KMS-11 (cell line): ENCODE data around the gene TRIM52.

Source experiments
- H2AFZ ChIP-seq: fragments of 200-600 bp; sonication (generic); 2 replicates; pipeline ENCODE4 v1.6.1; 2016; ENCODE audit warnings: antibody characterized with exemption, mixed run types, low read depth
- H3K27ac ChIP-seq: fragments of 200-600 bp; sonication (generic); 2 replicates; pipeline ENCODE4 v1.6.1; 2016; ENCODE audit warnings: mild to moderate bottlenecking, mixed run types
- H3K27me3 ChIP-seq: fragments of 200-600 bp; sonication (generic); 2 replicates; pipeline ENCODE4 v1.6.1; 2017; ENCODE audit warnings: mild to moderate bottlenecking, low read depth, mixed run types, moderate library complexity; ENCODE audit not compliant: insufficient read depth
- H3K36me3 ChIP-seq: fragments of 200-600 bp; sonication (generic); 2 replicates; pipeline ENCODE4 v1.6.1; 2017; ENCODE audit warnings: mild to moderate bottlenecking, mixed run types; ENCODE audit not compliant: insufficient read depth
- H3K4me1 ChIP-seq: fragments of 200-600 bp; sonication (generic); 2 replicates; pipeline ENCODE4 v1.6.1; 2016; ENCODE audit warnings: mild to moderate bottlenecking, low read depth, mixed run types; ENCODE audit not compliant: poor library complexity, severe bottlenecking
- H3K4me2 ChIP-seq: fragments of 200-600 bp; sonication (generic); 2 replicates; pipeline ENCODE4 v1.7.0; 2016; ENCODE audit warnings: mild to moderate bottlenecking, mixed run types
- H3K4me3 ChIP-seq: fragments of 200-600 bp; sonication (generic); IDR thresholded peaks from 2 replicates; pipeline ENCODE4 v1.6.1; 2017; ENCODE audit warnings: low read depth, low read length, mixed read lengths; ENCODE audit not compliant: insufficient read depth
- H3K79me2 ChIP-seq: fragments of 200-600 bp; sonication (generic); 2 replicates; pipeline ENCODE4 v1.6.1; 2016; ENCODE audit warnings: low read depth, mixed run types; ENCODE audit not compliant: insufficient read depth
- H3K9ac ChIP-seq: fragments of 200-600 bp; sonication (generic); 2 replicates; pipeline ENCODE4 v1.6.1; 2016; ENCODE audit warnings: mild to moderate bottlenecking, mixed run types
- H4K20me1 ChIP-seq: fragments of 200-600 bp; sonication (generic); 2 replicates; pipeline ENCODE4 v1.6.1; 2016; ENCODE audit warnings: mild to moderate bottlenecking, mixed run types; ENCODE audit not compliant: insufficient read depth
- TF ChIP-seq, protein P1 (sequence below): fragments of 200-600 bp; sonication (generic); conservative IDR thresholded peaks from 2 replicates; pipeline ENCODE4 v1.6.1; 2017; ENCODE audit warnings: low read depth, mild to moderate bottlenecking, antibody characterized with exemption, low read length, moderate library complexity, mixed read lengths

Gene TRIM52

GRCh38 chr5:181236471-181236870, 24.5 kb downstream of the TRIM52 start:
- Histone ChIP-seq H4K20me1 (0 out of 2 replicates have a peak, but pooled peaks cover 8% of the 10 kb centered on the region), H3K4me3 (no peak overlapping the region), H3K36me3 (peaks cover 17% of the 10 kb centered on the region; the same call in 1 of the 2 replicates), H3K9ac (no peak overlapping the region), H3K4me2 (no peak overlapping the region), H3K27ac (no peak overlapping the region), H3K79me2 (peaks cover 31% of the 10 kb centered on the region), H3K4me1 (peaks cover 9% of the 10 kb centered on the region), H2AFZ (no peak overlapping the region), H3K27me3 (no peaks in the 10 kb centered on the region)
- TF ChIP-seq, protein P1, sequence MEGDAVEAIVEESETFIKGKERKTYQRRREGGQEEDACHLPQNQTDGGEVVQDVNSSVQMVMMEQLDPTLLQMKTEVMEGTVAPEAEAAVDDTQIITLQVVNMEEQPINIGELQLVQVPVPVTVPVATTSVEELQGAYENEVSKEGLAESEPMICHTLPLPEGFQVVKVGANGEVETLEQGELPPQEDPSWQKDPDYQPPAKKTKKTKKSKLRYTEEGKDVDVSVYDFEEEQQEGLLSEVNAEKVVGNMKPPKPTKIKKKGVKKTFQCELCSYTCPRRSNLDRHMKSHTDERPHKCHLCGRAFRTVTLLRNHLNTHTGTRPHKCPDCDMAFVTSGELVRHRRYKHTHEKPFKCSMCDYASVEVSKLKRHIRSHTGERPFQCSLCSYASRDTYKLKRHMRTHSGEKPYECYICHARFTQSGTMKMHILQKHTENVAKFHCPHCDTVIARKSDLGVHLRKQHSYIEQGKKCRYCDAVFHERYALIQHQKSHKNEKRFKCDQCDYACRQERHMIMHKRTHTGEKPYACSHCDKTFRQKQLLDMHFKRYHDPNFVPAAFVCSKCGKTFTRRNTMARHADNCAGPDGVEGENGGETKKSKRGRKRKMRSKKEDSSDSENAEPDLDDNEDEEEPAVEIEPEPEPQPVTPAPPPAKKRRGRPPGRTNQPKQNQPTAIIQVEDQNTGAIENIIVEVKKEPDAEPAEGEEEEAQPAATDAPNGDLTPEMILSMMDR, result no peak

DNA sequence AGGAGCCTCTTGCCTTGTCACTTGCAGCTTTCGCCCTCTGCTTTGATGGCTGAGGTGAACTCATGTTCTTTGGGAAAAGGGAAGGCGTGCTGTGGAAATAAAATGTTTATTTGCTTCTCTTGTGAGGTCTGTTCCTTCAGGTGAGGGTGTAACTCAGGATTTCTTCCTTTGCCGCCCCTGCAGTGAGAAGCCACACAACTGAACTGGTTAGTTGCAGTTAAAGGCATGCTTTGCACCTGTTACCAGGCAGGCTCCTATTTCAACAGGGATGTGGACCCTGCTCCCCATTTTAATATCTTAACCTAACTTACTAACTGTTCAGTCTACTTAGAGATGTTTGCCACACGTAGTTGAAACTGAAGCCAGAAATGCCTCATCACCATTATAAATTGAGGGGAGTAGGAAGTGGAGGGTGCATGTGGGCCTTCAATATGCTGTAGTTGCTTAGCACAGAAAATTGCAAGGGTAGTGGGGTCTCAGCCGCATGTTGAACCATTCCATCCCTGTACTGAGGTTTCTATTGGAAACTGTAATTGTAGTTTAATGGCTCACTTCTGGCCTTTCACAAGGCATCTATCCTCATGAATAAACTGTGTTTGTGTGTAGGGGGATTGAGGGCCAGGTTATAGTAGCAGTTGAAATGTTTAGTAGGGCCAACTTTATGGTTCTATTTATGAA, 25.1 kb downstream of the TRIM52 start:
- no peak overlapping the region for H3K4me2 ChIP-seq
- peaks cover 17% of the 10 kb centered on the region; the same call in 1 of the 2 replicates for H3K36me3 ChIP-seq
- 0 out of 2 replicates have a peak, but pooled peaks cover 8% of the 10 kb centered on the region for H4K20me1 ChIP-seq
- no peak overlapping the region for H3K27ac ChIP-seq
- H3K27me3 ChIP-seq, result no peaks in the 10 kb centered on the region
- no peak overlapping the region for H3K4me3 ChIP-seq
- peaks cover 4% of the 10 kb centered on the region for H3K4me1 ChIP-seq
- H3K79me2 ChIP-seq, result peaks cover 25% of the 10 kb centered on the region
- no peak overlapping the region for H3K9ac ChIP-seq
- H2AFZ ChIP-seq, result no peak overlapping the region
- TF ChIP-seq, protein P1, result no peak

GRCh38 chr5:181235323-181235688, 25.6 kb downstream of the TRIM52 start:
- Histone ChIP-seq H3K27me3 (no peaks in the 10 kb centered on the region), H3K9ac (no peak overlapping the region), H3K4me1 (no peaks in the 10 kb centered on the region), H2AFZ (no peak overlapping the region), H3K4me3 (no peak overlapping the region), H4K20me1 (0 out of 2 replicates have a peak, but pooled peaks cover 8% of the 10 kb centered on the region), H3K79me2 (peaks cover 20% of the 10 kb centered on the region; the same call in 1 of the 2 replicates), H3K27ac (no peak overlapping the region), H3K36me3 (peaks cover 17% of the 10 kb centered on the region; the same call in 1 of the 2 replicates), H3K4me2 (no peak overlapping the region)
- TF ChIP-seq, protein P1, result no peak

DNA sequence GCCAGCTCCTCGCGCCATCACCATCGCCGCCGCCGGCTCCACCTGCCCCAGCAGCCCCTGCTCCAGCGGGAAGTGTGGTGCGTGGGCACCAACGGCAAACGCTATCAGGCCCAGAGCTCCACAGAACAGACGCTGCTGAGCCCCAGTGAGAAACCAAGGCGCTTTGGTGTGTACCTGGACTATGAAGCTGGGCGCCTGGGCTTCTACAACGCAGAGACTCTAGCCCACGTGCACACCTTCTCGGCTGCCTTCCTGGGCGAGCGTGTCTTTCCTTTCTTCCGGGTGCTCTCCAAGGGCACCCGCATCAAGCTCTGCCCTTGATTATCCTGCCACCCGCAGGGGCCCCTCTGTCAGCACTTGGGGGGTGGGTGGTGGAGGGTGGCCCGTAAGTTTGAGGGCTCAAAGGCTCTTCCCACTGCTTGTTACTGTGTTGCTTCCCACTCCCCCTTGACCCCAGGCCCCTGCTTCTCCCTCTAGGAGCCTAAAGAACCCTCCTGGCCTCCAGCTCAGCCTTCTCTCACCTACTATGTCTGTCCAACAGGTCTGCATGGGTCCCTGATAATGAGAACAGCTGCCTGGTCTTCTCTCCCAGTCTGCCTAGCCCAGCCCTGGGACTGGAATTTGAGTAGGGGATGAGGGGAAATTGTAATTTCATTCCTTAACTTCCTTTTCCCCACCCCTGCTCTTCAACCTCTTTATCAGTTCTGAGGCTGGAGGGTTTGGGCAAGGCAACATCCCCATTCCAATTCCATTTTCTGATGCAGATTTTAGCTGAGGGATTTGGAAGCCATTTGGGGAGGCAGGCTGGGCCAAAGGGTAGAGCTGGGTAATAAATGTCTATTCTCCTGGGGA, 26.3 kb downstream of the TRIM52 start:
- peaks cover 15% of the 10 kb centered on the region; the same call in 1 of the 2 replicates for H3K79me2 ChIP-seq
- H3K4me1 ChIP-seq, result no peaks in the 10 kb centered on the region
- H2AFZ ChIP-seq, result no peak overlapping the region
- TF ChIP-seq, protein P1, result no peak
- no peaks in the 10 kb centered on the region for H3K27me3 ChIP-seq
- H4K20me1 ChIP-seq, result 0 out of 2 replicates have a peak, but pooled peaks cover 8% of the 10 kb centered on the region
- peaks cover 17% of the 10 kb centered on the region; the same call in 1 of the 2 replicates for H3K36me3 ChIP-seq
- peak overlapping the region; percentile 9; the same call in 1 of the 2 replicates for H3K27ac ChIP-seq
- no peak overlapping the region for H3K4me3 ChIP-seq
- H3K4me2 ChIP-seq, result no peak overlapping the region
- H3K9ac ChIP-seq, result no peak overlapping the region
